Spleen (tissue), 11 donors: Measurements from ENCODE around the gene NRXN3. TPM values are rescaled to one million over a fixed set of nuclear protein-coding genes. Genes with fewer than 3 reads are reported as not detected.

Source experiments
- DNase-seq: peaks from one replicate; pipeline ENCODE4 v3.0.0-alpha.2; 2020
- H3K27ac ChIP-seq, 8 donors: fragments of 200-600 bp; sonication (generic) in 7 of 8; 1 replicate in 4 of 8; 2 replicates in 4 of 8; pipeline versions ENCODE4 v1.5.0 to v1.8.0; 2016 to 2021; ENCODE audit warnings: inconsistent platforms in 4 of 8, mild to moderate bottlenecking in 4 of 8, moderate library complexity in 1 of 8
- H3K27me3 ChIP-seq, 7 donors: fragments of 200-600 bp; sonication (generic) in 6 of 7; replicated peaks in 1 of 7; 1 replicate in 4 of 7; 2 replicates in 3 of 7; pipeline versions ENCODE4 v1.5.0 to v1.8.0; 2016 to 2021; ENCODE audit warnings: inconsistent platforms in 3 of 7, mild to moderate bottlenecking in 1 of 7
- H3K36me3 ChIP-seq, 6 donors: fragments of 200-600 bp; sonication (generic) in 5 of 6; 1 replicate in 4 of 6; 2 replicates in 2 of 6; pipeline versions ENCODE4 v1.5.0 to v1.8.0; 2016 to 2021; ENCODE audit warnings: inconsistent platforms in 2 of 6
- H3K4me1 ChIP-seq, 6 donors: fragments of 200-600 bp; sonication (generic) in 5 of 6; 1 replicate in 3 of 6; 2 replicates in 3 of 6; pipeline versions ENCODE4 v1.5.0 to v1.8.0; 2016 to 2021; ENCODE audit warnings: inconsistent platforms in 3 of 6
- H3K4me3 ChIP-seq, 8 donors: fragments of 200-600 bp; sonication (generic) in 7 of 8; 1 replicate in 4 of 8; 2 replicates in 4 of 8; pipeline versions ENCODE4 v1.5.0 to v1.8.0; 2016 to 2021; ENCODE audit warnings: inconsistent platforms in 4 of 8, mild to moderate bottlenecking in 4 of 8, moderate library complexity in 2 of 8
- H3K9me3 ChIP-seq, 8 donors: fragments of 200-600 bp; sonication (generic) in 7 of 8; 1 replicate in 4 of 8; 2 replicates in 4 of 8; pipeline versions ENCODE4 v1.5.0 to v1.8.0; 2016 to 2021; ENCODE audit warnings: inconsistent platforms in 4 of 8
- POLR2A ChIP-seq, 3 donors: fragments of 450-650 bp; IDR thresholded peaks; one replicate each; pipeline ENCODE4 v1.5.1; 2017; ENCODE audit warnings: antibody characterized with exemption in 3 of 3, mild to moderate bottlenecking in 1 of 3
- POLR2AphosphoS5 ChIP-seq, 3 donors: sonication (generic); formaldehyde crosslinking; IDR thresholded peaks; one replicate each; pipeline ENCODE4 v1.5.1; 2017; ENCODE audit warnings: antibody characterized with exemption in 3 of 3
- WGBS, 5 donors: extraction: QIAGEN DNeasy Blood & Tissue Kit in 3 of 5; methylation state at CpG; one replicate each; pipeline versions ENCODE4 v1.1.5 to v1.1.7; 2013 to 2018; 5-methylcytosine and 5-hydroxymethylcytosine counted together
- intact Hi-C: fragments of 100-400 bp; cut with DNase I; formaldehyde crosslinking; loops from one replicate; pipeline ENCODE4 v1.15.0; 2023; ENCODE audit warnings: low total_unique reads
- polyA plus RNA-seq, 3 donors: library from polyadenylated mRNA; stranded (reverse); fragments of 200-250 nt; gene quantifications; one replicate each; pipeline ENCODE4 v1.2.1, GENCODE V29; 2013
- total RNA-seq, 7 donors: library from RNA; depleted of rRNA in 3 of 7; stranded (reverse); fragments of >200 nt in 3 of 7; fragmentation: NEBNext Ultra II Directional in 4 of 7; extraction: Animal tissue kit (Norgen Biotek cat#: 25700) in 4 of 7; gene quantifications; one replicate each; pipeline versions ENCODE4 v1.1.0 to v1.2.1, GENCODE V29; 2016 to 2021
- TF ChIP-seq, protein P1 (sequence below), 11 experiments: fragments of 200-600 bp in 7 of 11; fragments of 450-650 bp in 4 of 11; sonication (generic) in 4 of 11; IDR thresholded peaks in 8 of 11; conservative IDR thresholded peaks in 3 of 11; 1 replicate in 7 of 11; 2 replicates in 4 of 11; pipeline versions ENCODE4 v1.4.0 to v1.8.0; 2016 to 2021; ENCODE audit warnings: antibody characterized with exemption in 11 of 11, inconsistent platforms in 4 of 11, mild to moderate bottlenecking in 1 of 11
- donor health status: healthy with polysubstance abuse.
- donor health status: DM: no; HTN: no; CAD: no; lungs with moderate emphysema.
- donor health status: DM: no; HTN: no; CAD: no.
- donor health status: Bipolar disorder and iron deficiency.
- donor health status: healthy.
- donor health status: DM: no; HTN: no; CAD: no.
- donor health status: DM: yes; HTN: yes; CAD: no.

NRXN3 gene
- total and polyA plus RNA-seq, 10 donors: 0.21 to 11.5 (median 1.6) TPM

DNA sequence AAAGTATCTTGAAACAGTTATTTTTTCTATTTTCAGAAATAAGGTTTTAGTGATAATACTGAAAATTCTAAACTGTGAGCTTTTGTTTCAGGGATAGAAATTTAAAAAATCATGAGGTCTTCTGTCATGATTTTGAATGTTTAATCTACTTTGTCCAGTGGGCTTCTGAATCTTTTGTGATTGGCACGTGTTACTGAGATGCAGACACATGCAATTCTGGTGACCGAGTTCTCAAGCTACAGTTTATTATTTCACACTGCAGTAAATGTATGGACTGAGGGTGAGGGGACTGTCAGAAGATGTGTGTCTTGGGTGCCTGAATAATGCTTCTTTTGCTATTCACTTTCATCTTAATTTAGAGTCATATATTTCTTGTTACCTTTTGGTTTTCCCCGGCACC is 1262.5 kb downstream of the NRXN3 start:
- TF ChIP-seq, protein P1, sequence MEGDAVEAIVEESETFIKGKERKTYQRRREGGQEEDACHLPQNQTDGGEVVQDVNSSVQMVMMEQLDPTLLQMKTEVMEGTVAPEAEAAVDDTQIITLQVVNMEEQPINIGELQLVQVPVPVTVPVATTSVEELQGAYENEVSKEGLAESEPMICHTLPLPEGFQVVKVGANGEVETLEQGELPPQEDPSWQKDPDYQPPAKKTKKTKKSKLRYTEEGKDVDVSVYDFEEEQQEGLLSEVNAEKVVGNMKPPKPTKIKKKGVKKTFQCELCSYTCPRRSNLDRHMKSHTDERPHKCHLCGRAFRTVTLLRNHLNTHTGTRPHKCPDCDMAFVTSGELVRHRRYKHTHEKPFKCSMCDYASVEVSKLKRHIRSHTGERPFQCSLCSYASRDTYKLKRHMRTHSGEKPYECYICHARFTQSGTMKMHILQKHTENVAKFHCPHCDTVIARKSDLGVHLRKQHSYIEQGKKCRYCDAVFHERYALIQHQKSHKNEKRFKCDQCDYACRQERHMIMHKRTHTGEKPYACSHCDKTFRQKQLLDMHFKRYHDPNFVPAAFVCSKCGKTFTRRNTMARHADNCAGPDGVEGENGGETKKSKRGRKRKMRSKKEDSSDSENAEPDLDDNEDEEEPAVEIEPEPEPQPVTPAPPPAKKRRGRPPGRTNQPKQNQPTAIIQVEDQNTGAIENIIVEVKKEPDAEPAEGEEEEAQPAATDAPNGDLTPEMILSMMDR (IDR thresholded peaks at IDR 0.05 in 8 of 11, conservative IDR thresholded peaks at IDR 0.05 in 3 of 11): no peak
- TF ChIP-seq POLR2AphosphoS5 (IDR thresholded peaks at IDR 0.05) (no peak), POLR2A (IDR thresholded peaks at IDR 0.05) (no peak)
- intact Hi-C loops: no loop called here
- WGBS, 5 donors: 70 to 88% (median 84%) methylated on average over 3 of the region's 3 CpGs
- no peak overlapping the region for H3K4me3 ChIP-seq
- no peak overlapping the region for H3K27ac ChIP-seq
- no peaks in the 10 kb centered on the region for H3K36me3 ChIP-seq
- no peaks in the 10 kb centered on the region for H3K27me3 ChIP-seq
- DNase-seq: no peak
- H3K9me3 ChIP-seq: no peaks in the 10 kb centered on the region
- H3K4me1 ChIP-seq: no peaks in the 10 kb centered on the region

DNA sequence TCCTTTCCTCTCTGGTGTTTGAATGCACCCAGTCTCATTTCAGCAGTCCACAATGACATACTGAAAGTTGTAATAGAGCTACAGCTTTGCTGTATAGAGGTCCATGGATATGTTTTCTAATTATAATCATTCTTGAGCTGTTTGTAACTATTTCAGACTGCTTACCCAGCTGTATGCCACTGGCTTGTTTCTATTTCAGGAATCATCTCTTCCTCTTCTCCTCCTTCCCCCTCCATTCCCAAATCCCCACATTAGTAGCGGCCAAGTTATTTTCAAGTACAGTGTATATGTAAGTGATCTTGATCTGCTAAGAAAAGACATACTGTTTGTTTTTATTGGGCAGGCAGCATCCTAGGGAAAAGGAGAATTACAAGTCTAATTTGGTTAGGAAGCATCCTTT is 1266.2 kb downstream of the NRXN3 start:
- H3K4me1 ChIP-seq: no peaks in the 10 kb centered on the region
- no peaks in the 10 kb centered on the region for H3K27me3 ChIP-seq
- TF ChIP-seq POLR2A (IDR thresholded peaks at IDR 0.05) (no peak), POLR2AphosphoS5 (IDR thresholded peaks at IDR 0.05) (no peak)
- TF ChIP-seq, protein P1 (IDR thresholded peaks at IDR 0.05 in 8 of 11, conservative IDR thresholded peaks at IDR 0.05 in 3 of 11): no peak
- intact Hi-C loops: no loop called here
- DNase-seq: no peak
- H3K36me3 ChIP-seq: no peaks in the 10 kb centered on the region
- H3K4me3 ChIP-seq: no peak overlapping the region
- H3K9me3 ChIP-seq: no peaks in the 10 kb centered on the region
- H3K27ac ChIP-seq: no peak overlapping the region
- 56 to 76% (median 69%) methylated on average over 1 of the region's 1 CpG for WGBS, 5 donors

DNA sequence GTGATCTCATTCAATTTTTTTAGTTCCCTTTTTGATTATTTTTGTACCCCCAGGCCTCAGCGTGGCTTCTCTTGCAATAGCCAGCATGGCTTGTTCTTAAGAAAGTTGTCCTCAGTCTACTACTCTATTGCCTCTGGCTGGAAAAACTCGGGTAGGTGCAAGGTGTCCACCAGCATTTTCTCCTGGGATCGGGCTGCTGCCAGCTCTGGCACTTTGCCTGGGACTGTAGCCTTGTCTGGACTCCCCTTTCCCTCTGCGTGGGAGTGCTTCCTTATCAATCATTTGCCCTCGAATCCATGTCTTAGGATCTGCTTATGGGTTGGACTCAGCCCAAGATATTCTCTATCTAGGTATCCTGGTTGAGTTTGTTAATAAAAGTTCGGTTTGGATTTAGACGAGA is 1267.8 kb downstream of the NRXN3 start:
- peaks cover 0 to 3% (median 0%) of the 10 kb centered on the region in 6 donors for H3K4me1 ChIP-seq
- TF ChIP-seq POLR2AphosphoS5 (IDR thresholded peaks at IDR 0.05) (no peak), POLR2A (IDR thresholded peaks at IDR 0.05) (no peak)
- WGBS, 5 donors: 64 to 80% (median 73%) methylated on average over 7 of the region's 7 CpGs
- H3K36me3 ChIP-seq: no peaks in the 10 kb centered on the region
- intact Hi-C loops: no loop called here
- H3K9me3 ChIP-seq: no peaks in the 10 kb centered on the region
- no peaks in the 10 kb centered on the region for H3K27me3 ChIP-seq
- no peak overlapping the region for H3K4me3 ChIP-seq
- H3K27ac ChIP-seq: no peak overlapping the region
- no peak for DNase-seq

DNA sequence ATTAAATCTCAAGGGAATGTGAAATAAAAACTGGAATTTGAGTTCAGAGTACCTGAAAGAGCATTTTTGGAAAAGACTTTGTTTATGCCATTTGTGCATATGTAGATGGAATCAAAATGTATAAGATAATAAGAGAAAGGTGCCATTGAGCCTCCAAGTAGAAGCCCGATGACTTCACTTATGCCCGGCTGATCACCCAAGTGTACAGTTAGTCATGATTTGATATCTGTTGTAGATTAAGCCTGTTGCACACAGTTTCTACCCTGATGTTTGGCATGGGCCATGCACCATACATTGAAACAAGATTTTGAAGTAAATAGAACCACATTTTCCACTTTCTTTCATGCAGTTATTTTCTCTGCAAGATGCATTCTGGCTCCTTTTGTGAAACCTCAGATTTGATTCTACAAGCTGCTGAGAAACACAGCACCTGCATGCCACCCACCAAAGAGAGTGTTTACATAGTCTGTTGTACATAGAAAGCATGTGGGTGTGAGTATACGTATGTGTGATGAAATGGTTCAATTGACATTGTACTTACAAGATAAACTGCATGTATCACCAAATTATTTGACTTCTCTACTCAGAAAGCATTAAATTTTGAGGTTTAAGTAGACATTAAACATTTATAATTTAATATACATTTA is 1268.6 kb downstream of the NRXN3 start:
- 86 to 94% (median 93%) methylated on average over 3 of the region's 3 CpGs for WGBS, 5 donors
- DNase-seq: no peak
- Histone ChIP-seq H3K9me3 (no peaks in the 10 kb centered on the region), H3K36me3 (no peaks in the 10 kb centered on the region), H3K27ac (no peak overlapping the region), H3K4me3 (no peak overlapping the region), H3K4me1 (peaks cover 0 to 3% (median 0%) of the 10 kb centered on the region in 6 donors), H3K27me3 (no peaks in the 10 kb centered on the region)
- TF ChIP-seq POLR2A (IDR thresholded peaks at IDR 0.05) (no peak), POLR2AphosphoS5 (IDR thresholded peaks at IDR 0.05) (no peak)
- TF ChIP-seq, protein P1 (IDR thresholded peaks at IDR 0.05 in 8 of 11, conservative IDR thresholded peaks at IDR 0.05 in 3 of 11): no peak
- intact Hi-C loops: no loop called here
